Upper lobe of right lung (tissue), 1 donor: ENCODE data around the gene PCSK2. TPM values are rescaled to one million over a fixed set of nuclear protein-coding genes. Genes with fewer than 3 reads are reported as not detected.
A peak's percentile ranks its signal among the peaks of the same experiment; 100 is the strongest.

ENCODE experiments used
- ATAC-seq: fragments of 200-7000 bp; cut with Tn5 transposase; one replicate; pipeline ENCODE4 v1.9.1; 2020; ENCODE audit warnings: mild to moderate bottlenecking, moderate library complexity
- DNase-seq: peaks from one replicate; pipeline ENCODE4 v3.0.0-alpha.2; 2020
- H3K27ac ChIP-seq: fragments of 200-600 bp; one replicate; pipeline ENCODE4 v1.8.0; 2022
- H3K27me3 ChIP-seq: fragments of 200-600 bp; one replicate; pipeline ENCODE4 v1.8.0; 2022; ENCODE audit warnings: mild to moderate bottlenecking
- H3K36me3 ChIP-seq: fragments of 200-600 bp; one replicate; pipeline ENCODE4 v1.8.0; 2022
- H3K4me1 ChIP-seq: fragments of 200-600 bp; one replicate; pipeline ENCODE4 v1.8.0; 2022
- H3K4me3 ChIP-seq: fragments of 200-600 bp; one replicate; pipeline ENCODE4 v1.8.0; 2022; ENCODE audit warnings: mild to moderate bottlenecking
- H3K9me3 ChIP-seq: fragments of 200-600 bp; one replicate; pipeline ENCODE4 v1.8.0; 2022
- CTCF ChIP-seq: fragments of 200-600 bp; IDR thresholded peaks from one replicate; pipeline ENCODE4 v1.8.0; 2022; ENCODE audit warnings: antibody characterized with exemption
- intact Hi-C: fragments of 100-400 bp; cut with DNase I; formaldehyde crosslinking; loops from one replicate; pipeline ENCODE4 v1.11.0; 2022
- total RNA-seq: library from RNA; stranded (reverse); fragmentation: NEBNext Ultra II Directional; extraction: Animal tissue kit (Norgen Biotek cat#: 25700); gene quantifications from one replicate; pipeline ENCODE4 v1.2.1, GENCODE V29; 2021
- donor health status: DM: no; HTN: yes; CAD: no; lungs with severe emphysema.

Gene PCSK2
- total RNA-seq, 1 donor from 2014 or later: 17.7 TPM

- intact Hi-C loops: no loop called here
- Histone ChIP-seq H3K9me3 (no peaks in the 10 kb centered on the region), H3K4me3 (no peak overlapping the region), H3K27ac (no peak overlapping the region), H3K36me3 (no peaks in the 10 kb centered on the region), H3K27me3 (no peaks in the 10 kb centered on the region), H3K4me1 (peaks cover 4% of the 10 kb centered on the region)
- DNase-seq (no peak), ATAC-seq (no peak)
- TF ChIP-seq CTCF: no peak
These were observed 276.6 kb downstream of the PCSK2 start for GRCh38 chr20:17503301-17504065.

GRCh38 chr20:17504066-17504897 is 277.4 kb downstream of the PCSK2 start:
- DNase-seq (no peak), ATAC-seq (peak; percentile 4)
- H3K4me3 ChIP-seq: peak overlapping the region; percentile 57
- H3K36me3 ChIP-seq: no peaks in the 10 kb centered on the region
- H3K27me3 ChIP-seq: no peaks in the 10 kb centered on the region
- intact Hi-C loops: no loop called here
- H3K4me1 ChIP-seq: peaks cover 4% of the 10 kb centered on the region
- H3K9me3 ChIP-seq: no peaks in the 10 kb centered on the region
- no peak for TF ChIP-seq CTCF
- H3K27ac ChIP-seq: peak overlapping the region; percentile 68

- TF ChIP-seq CTCF: peak; percentile 76
- H3K9me3 ChIP-seq: no peaks in the 10 kb centered on the region
- DNase-seq (peak; percentile 85), ATAC-seq (peak; percentile 90)
- intact Hi-C loops: no loop called here
- H3K4me1 ChIP-seq: peaks cover 4% of the 10 kb centered on the region
- H3K27ac ChIP-seq: peak overlapping the region; percentile 68
- no peaks in the 10 kb centered on the region for H3K27me3 ChIP-seq
- no peaks in the 10 kb centered on the region for H3K36me3 ChIP-seq
- H3K4me3 ChIP-seq: peak overlapping the region; percentile 57
These were observed 278.2 kb downstream of the PCSK2 start for GRCh38 chr20:17504898-17505635.

- no peak for TF ChIP-seq CTCF
- Histone ChIP-seq H3K9me3 (no peaks in the 10 kb centered on the region), H3K27ac (peak overlapping the region; percentile 68), H3K4me3 (peak overlapping the region; percentile 57), H3K36me3 (no peaks in the 10 kb centered on the region), H3K4me1 (peaks cover 4% of the 10 kb centered on the region), H3K27me3 (no peaks in the 10 kb centered on the region)
- DNase-seq (no peak), ATAC-seq (peak; percentile 1)
- intact Hi-C loops: no loop called here
These were observed 279.0 kb downstream of the PCSK2 start for GRCh38 chr20:17505636-17506517.

- H3K27ac ChIP-seq: no peak overlapping the region
- intact Hi-C loops: no loop called here
- H3K9me3 ChIP-seq: no peaks in the 10 kb centered on the region
- ATAC-seq: no peak
- H3K4me1 ChIP-seq: peaks cover 4% of the 10 kb centered on the region
- DNase-seq: no peak
- no peaks in the 10 kb centered on the region for H3K27me3 ChIP-seq
- H3K36me3 ChIP-seq: no peaks in the 10 kb centered on the region
- H3K4me3 ChIP-seq: no peak overlapping the region
- no peak for TF ChIP-seq CTCF
These were observed 280.2 kb downstream of the PCSK2 start for GRCh38 chr20:17507032-17507431.
